Thyroid gland (tissue), 4 donors: ENCODE data around the gene COX19.

Experiments used
- POLR2A ChIP-seq, 2 donors: fragments of 450-650 bp; IDR thresholded peaks; one replicate each; pipeline ENCODE4 v1.6.1; 2017; ENCODE audit warnings: antibody characterized with exemption in 2 of 2, mild to moderate bottlenecking in 2 of 2, moderate library complexity in 1 of 2
- TF ChIP-seq, protein P1 (sequence below), 6 experiments: fragments of 200-600 bp in 3 of 6; fragments of 450-650 bp in 3 of 6; sonication (generic) in 3 of 6; IDR thresholded peaks; one replicate each; pipeline ENCODE4 v1.5.1; 2016 to 2019; ENCODE audit warnings: antibody characterized with exemption in 6 of 6, mild to moderate bottlenecking in 2 of 6, inconsistent platforms in 1 of 6, moderate library complexity in 1 of 6

- TF ChIP-seq, protein P1, sequence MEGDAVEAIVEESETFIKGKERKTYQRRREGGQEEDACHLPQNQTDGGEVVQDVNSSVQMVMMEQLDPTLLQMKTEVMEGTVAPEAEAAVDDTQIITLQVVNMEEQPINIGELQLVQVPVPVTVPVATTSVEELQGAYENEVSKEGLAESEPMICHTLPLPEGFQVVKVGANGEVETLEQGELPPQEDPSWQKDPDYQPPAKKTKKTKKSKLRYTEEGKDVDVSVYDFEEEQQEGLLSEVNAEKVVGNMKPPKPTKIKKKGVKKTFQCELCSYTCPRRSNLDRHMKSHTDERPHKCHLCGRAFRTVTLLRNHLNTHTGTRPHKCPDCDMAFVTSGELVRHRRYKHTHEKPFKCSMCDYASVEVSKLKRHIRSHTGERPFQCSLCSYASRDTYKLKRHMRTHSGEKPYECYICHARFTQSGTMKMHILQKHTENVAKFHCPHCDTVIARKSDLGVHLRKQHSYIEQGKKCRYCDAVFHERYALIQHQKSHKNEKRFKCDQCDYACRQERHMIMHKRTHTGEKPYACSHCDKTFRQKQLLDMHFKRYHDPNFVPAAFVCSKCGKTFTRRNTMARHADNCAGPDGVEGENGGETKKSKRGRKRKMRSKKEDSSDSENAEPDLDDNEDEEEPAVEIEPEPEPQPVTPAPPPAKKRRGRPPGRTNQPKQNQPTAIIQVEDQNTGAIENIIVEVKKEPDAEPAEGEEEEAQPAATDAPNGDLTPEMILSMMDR (IDR thresholded peaks at IDR 0.05): no peak
- no peak for TF ChIP-seq POLR2A (IDR thresholded peaks at IDR 0.05)
Measured at GRCh38 chr7:923108-924041, 52.0 kb downstream of the COX19 start.
